Epithelial cell of esophagus (primary cell): Measurements from ENCODE around the gene SORD.
"Not testable (repeated sequence)": the region's sequence is repeated elsewhere in the genome, so short reads cannot be mapped to it uniquely, and the experiment has no call there.

ENCODE experiments used
- DNase-seq: peaks from one replicate; pipeline ENCODE4 v3.0.0; 2010; ENCODE audit warnings: low read depth
- H3K4me3 ChIP-seq: 2 replicates; pipeline ENCODE4 v1.5.1; 2011; ENCODE audit warnings: mild to moderate bottlenecking, low read length, control low read depth
- CTCF ChIP-seq: IDR thresholded peaks from 2 replicates; pipeline ENCODE4 v1.5.1; 2011; ENCODE audit warnings: low read depth, mild to moderate bottlenecking, low read length, control low read depth, inconsistent platforms; ENCODE audit not compliant: insufficient read depth; ENCODE audit errors: missing control alignments

The SORD gene

GRCh38 chr15:45100884-45101625 lies 78.1 kb downstream of the SORD start:
- DNase-seq: no peak
- no peak for TF ChIP-seq CTCF

GRCh38 chr15:45101749-45102148 lies 78.8 kb downstream of the SORD start:
- TF ChIP-seq CTCF: no peak
- DNase-seq: no peak
- H3K4me3 ChIP-seq: no peak overlapping the region

More at GRCh38 chr15:45100884-45101625, 78.1 kb downstream of the SORD start:
- H3K4me3 ChIP-seq: no peak overlapping the region

GRCh38 chr15:45102226-45102625 lies 79.2 kb downstream of the SORD start:
- no peak for DNase-seq
- H3K4me3 ChIP-seq: no peak overlapping the region
- no peak for TF ChIP-seq CTCF

GRCh38 chr15:45104170-45104569 lies 81.2 kb downstream of the SORD start:
- DNase-seq, H3K4me3 ChIP-seq: not testable (repeated sequence)

- TF ChIP-seq CTCF: no peak
- no peak overlapping the region for H3K4me3 ChIP-seq
- no peak for DNase-seq
These were observed 82.6 kb downstream of the SORD start for GRCh38 chr15:45105586-45105985.

- H3K4me3 ChIP-seq: no peak overlapping the region
- DNase-seq: no peak
- no peak for TF ChIP-seq CTCF
These were observed 83.2 kb downstream of the SORD start for GRCh38 chr15:45106002-45106790.

GRCh38 chr15:45107941-45108630 lies 85.1 kb downstream of the SORD start:
- H3K4me3 ChIP-seq: no peak overlapping the region
- TF ChIP-seq CTCF: no peak
- DNase-seq: no peak
